CD4-positive, alpha-beta T cell treated with Interferon gamma for 1 hour (primary cell): Measurements from ENCODE around the gene CHMP6.

Source experiments
- DNase-seq: peaks from one replicate; pipeline ENCODE4 v3.0.0-alpha.2; 2020

The CHMP6 gene

GRCh38 chr17:81032641-81033480, 41.2 kb downstream of the CHMP6 start:
- no peak for DNase-seq

- DNase-seq = no peak
These were observed 42.0 kb downstream of the CHMP6 start for GRCh38 chr17:81033535-81034167.

GRCh38 chr17:81034168-81034777, 42.6 kb downstream of the CHMP6 start:
- DNase-seq = no peak

GRCh38 chr17:81034779-81035520, 43.3 kb downstream of the CHMP6 start, which contains the start of gene BAIAP2:
Gene BAIAP2 (plus strand): TSS chr17:81035151. CDS start chr17:81035255, 104 bp downstream.
- peak; percentile 94 for DNase-seq

GRCh38 chr17:81035521-81036196, 44.0 kb downstream of the CHMP6 start:
- DNase-seq = no peak

GRCh38 chr17:81036197-81036941, 44.7 kb downstream of the CHMP6 start:
- DNase-seq = no peak

- DNase-seq = no peak
These were observed 45.6 kb downstream of the CHMP6 start for GRCh38 chr17:81037026-81037797.

- no peak for DNase-seq
These were observed 46.4 kb downstream of the CHMP6 start for GRCh38 chr17:81037798-81038733.

- no peak for DNase-seq
These were observed 47.5 kb downstream of the CHMP6 start for GRCh38 chr17:81039096-81039495.

GRCh38 chr17:81039854-81040758, 48.5 kb downstream of the CHMP6 start:
- no peak for DNase-seq

- no peak for DNase-seq
These were observed 49.2 kb downstream of the CHMP6 start for GRCh38 chr17:81040791-81041337.

GRCh38 chr17:81042606-81043005, 51.0 kb downstream of the CHMP6 start:
- DNase-seq = no peak

- DNase-seq = no peak
These were observed 51.7 kb downstream of the CHMP6 start for GRCh38 chr17:81043319-81043724.

GRCh38 chr17:81043725-81044427, 52.2 kb downstream of the CHMP6 start:
- DNase-seq = no peak

GRCh38 chr17:81044428-81044763, 52.8 kb downstream of the CHMP6 start:
- DNase-seq = no peak

- no peak for DNase-seq
These were observed 53.3 kb downstream of the CHMP6 start for GRCh38 chr17:81044764-81045589.

GRCh38 chr17:81045590-81046095, 54.0 kb downstream of the CHMP6 start:
- no peak for DNase-seq
